ENCODE results near the gene HIPK2.
A peak's percentile ranks its signal among the peaks of the same experiment; 100 is the strongest.

The HIPK2 gene

DNA sequence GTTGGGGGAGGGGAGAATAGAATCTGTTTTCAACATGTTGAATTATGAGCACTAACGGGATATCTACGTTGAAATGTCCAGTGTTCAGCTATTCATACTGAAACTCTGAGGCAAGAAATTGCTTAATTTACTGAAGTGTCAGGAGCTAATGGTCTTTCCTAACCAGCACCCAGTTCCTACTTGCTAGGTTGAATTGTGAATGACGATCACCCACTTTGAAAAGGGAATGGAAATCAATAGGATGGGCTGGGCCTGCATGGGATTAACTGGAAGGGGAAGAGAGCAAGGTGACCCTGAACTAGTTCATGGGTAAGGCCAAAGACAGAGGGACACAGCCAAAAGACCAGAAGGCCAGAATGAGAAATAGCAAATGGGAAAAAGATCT lies 51.3 kb downstream of the HIPK2 start:
- H3K36me3 ChIP-seq (replicated peaks) = no peaks in the 10 kb centered on the region
- H3K27me3 ChIP-seq (replicated peaks) = no peaks in the 10 kb centered on the region
- no peak overlapping the region for H3K4me3 ChIP-seq (ENCODE audit: low read depth, low read length)
- TF ChIP-seq, protein P1, sequence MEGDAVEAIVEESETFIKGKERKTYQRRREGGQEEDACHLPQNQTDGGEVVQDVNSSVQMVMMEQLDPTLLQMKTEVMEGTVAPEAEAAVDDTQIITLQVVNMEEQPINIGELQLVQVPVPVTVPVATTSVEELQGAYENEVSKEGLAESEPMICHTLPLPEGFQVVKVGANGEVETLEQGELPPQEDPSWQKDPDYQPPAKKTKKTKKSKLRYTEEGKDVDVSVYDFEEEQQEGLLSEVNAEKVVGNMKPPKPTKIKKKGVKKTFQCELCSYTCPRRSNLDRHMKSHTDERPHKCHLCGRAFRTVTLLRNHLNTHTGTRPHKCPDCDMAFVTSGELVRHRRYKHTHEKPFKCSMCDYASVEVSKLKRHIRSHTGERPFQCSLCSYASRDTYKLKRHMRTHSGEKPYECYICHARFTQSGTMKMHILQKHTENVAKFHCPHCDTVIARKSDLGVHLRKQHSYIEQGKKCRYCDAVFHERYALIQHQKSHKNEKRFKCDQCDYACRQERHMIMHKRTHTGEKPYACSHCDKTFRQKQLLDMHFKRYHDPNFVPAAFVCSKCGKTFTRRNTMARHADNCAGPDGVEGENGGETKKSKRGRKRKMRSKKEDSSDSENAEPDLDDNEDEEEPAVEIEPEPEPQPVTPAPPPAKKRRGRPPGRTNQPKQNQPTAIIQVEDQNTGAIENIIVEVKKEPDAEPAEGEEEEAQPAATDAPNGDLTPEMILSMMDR (IDR thresholded peaks at IDR 0.05; ENCODE audit: low read depth, low read length, missing control alignments) = no peak
- DNase-seq = no peak
- in situ Hi-C loops (cut with HindIII; ENCODE audit: low pct_ligation_motif_present, low sequenced_read_pairs) = no loop called here
- peak overlapping the region; percentile 56 for H3K27ac ChIP-seq

DNA sequence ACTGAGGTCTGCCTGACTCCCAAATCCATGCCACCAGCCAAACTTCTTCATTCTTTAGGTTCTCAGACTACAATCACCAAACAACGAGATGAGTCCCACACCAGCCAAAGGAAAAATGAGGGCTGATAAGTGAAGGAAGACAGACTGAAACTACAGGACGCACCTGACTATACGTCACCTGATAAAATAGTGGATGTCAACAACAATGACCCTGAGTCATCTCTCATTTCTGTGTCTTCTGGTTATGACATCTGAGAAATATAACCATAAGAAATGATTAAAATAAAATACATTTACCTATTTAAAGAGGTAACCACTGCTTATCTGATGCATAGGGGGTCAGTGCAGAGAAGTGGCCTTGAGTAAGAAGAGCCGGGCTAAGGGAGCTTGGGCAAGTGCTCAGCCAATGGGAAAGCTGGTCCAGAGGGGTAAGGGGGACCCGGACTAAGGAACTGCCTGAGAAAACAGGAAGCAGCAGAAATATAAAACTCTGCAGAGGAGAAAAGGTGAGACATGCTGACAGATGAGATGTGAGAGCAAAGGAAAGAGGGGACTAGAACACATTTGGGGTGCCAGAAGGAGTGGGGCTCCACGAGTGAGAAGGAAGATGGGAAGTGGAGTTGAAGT lies 51.8 kb downstream of the HIPK2 start:
- Histone ChIP-seq H3K27ac (peak overlapping the region; percentile 56), H3K4me3 (ENCODE audit: low read depth, low read length) (no peak overlapping the region), H3K36me3 (replicated peaks) (no peaks in the 10 kb centered on the region), H3K27me3 (replicated peaks) (no peaks in the 10 kb centered on the region)
- TF ChIP-seq, protein P1 (IDR thresholded peaks at IDR 0.05; ENCODE audit: low read depth, low read length, missing control alignments) = no peak
- in situ Hi-C loops (cut with HindIII; ENCODE audit: low pct_ligation_motif_present, low sequenced_read_pairs) = no loop called here
- DNase-seq = no peak

DNA sequence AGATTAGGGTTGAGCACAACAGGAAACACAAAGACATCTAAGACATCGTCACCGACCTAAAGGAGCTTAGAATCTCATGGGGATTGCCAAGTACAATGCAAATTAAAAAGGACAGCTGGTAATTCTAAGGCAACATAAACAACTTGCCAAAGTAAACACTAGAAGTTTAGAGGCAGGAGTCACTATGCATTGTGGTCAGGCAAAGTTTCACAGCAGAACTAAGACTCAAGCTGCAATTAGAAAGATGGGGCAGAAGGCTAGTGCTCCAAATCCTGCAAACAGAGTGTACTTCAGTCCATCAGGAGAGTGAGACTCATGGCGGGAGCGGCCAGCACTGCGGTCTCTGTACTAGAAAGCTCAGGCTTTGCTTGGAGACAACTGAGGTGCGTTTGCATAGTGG lies 52.7 kb downstream of the HIPK2 start:
- in situ Hi-C loops (cut with HindIII; ENCODE audit: low pct_ligation_motif_present, low sequenced_read_pairs) = no loop called here
- Histone ChIP-seq H3K27ac (peak overlapping the region; percentile 45), H3K36me3 (replicated peaks) (no peaks in the 10 kb centered on the region), H3K4me3 (ENCODE audit: low read depth, low read length) (no peak overlapping the region), H3K27me3 (replicated peaks) (no peaks in the 10 kb centered on the region)
- TF ChIP-seq, protein P1 (IDR thresholded peaks at IDR 0.05; ENCODE audit: low read depth, low read length, missing control alignments) = no peak
- peak; percentile 68 for DNase-seq

DNA sequence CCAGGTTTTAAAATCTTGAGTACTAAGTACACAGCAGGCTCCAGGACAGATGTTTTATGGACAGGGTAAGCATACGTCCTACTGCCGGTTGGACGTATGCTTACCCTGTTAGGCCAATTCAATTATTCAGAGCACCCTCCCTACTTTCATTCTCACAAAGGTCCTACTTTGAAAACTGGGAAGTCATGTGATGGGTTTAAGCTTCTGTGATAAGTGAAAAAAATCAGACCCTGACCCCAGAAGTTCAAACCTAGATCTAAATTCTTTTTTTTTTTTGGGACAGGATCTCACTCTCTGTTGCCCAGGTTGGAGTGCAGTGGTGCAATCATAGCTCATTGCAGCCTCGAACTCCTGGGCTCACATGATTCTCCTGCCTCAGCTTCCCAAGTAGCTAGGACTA lies 55.2 kb downstream of the HIPK2 start:
- Histone ChIP-seq H3K27me3 (replicated peaks) (no peaks in the 10 kb centered on the region), H3K36me3 (replicated peaks) (no peaks in the 10 kb centered on the region), H3K4me3 (ENCODE audit: low read depth, low read length) (no peak overlapping the region), H3K27ac (no peak overlapping the region)
- in situ Hi-C loops (cut with HindIII; ENCODE audit: low pct_ligation_motif_present, low sequenced_read_pairs) = no loop called here
- DNase-seq = no peak
- TF ChIP-seq, protein P1 (IDR thresholded peaks at IDR 0.05; ENCODE audit: low read depth, low read length, missing control alignments) = no peak

DNA sequence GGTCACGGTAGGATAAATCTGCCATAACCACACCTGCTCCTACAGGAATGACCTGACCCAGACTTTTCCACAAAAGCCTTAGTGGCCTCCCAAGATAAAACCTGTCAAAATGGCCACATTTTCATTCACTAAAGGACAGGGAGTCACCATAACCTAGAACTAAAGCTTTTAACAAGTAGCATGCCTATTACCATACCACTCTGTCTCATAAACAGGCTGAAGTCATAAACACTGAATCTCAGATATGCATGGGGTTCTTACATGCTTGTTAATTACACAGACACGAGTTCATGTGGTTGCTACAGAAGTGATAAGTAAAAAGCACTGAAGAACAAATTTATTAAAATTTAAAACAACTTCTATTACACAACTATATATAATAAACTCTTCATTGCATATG lies 56.0 kb downstream of the HIPK2 start:
- no peaks in the 10 kb centered on the region for H3K36me3 ChIP-seq (replicated peaks)
- no peak for DNase-seq
- in situ Hi-C loops (cut with HindIII; ENCODE audit: low pct_ligation_motif_present, low sequenced_read_pairs) = no loop called here
- no peaks in the 10 kb centered on the region for H3K27me3 ChIP-seq (replicated peaks)
- no peak overlapping the region for H3K4me3 ChIP-seq (ENCODE audit: low read depth, low read length)
- TF ChIP-seq, protein P1 (IDR thresholded peaks at IDR 0.05; ENCODE audit: low read depth, low read length, missing control alignments) = no peak
- H3K27ac ChIP-seq = no peak overlapping the region

DNA sequence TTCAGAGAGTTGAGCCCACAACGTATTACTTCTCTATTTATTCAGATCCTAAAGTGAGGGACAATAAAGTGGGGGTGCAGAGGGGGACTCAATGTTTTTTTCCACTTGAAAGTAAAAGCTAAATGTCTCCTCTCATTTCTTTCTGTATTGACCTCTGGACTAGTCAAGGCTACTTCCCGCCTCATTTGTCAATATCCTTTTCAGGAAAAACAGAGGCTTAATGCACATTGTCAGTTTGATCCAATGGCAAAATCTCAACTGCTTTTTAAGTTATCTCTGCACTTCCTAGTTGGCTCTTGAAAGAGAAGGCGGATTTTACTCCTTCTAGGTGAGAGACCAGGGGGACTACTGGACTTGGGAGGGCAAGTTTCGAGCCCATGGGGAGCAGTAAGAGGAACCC lies 56.4 kb downstream of the HIPK2 start:
- Histone ChIP-seq H3K27ac (peak overlapping the region; percentile 39), H3K36me3 (replicated peaks) (peaks cover 3% of the 10 kb centered on the region), H3K27me3 (replicated peaks) (no peaks in the 10 kb centered on the region), H3K4me3 (ENCODE audit: low read depth, low read length) (no peak overlapping the region)
- DNase-seq = no peak
- TF ChIP-seq, protein P1 (IDR thresholded peaks at IDR 0.05; ENCODE audit: low read depth, low read length, missing control alignments) = no peak
- in situ Hi-C loops (cut with HindIII; ENCODE audit: low pct_ligation_motif_present, low sequenced_read_pairs) = no loop called here
